HFF-Myc (cell line): Measurements from ENCODE around the gene SFMBT1.
A peak's percentile ranks its signal among the peaks of the same experiment; 100 is the strongest.

ENCODE experiments used
- DNase-seq: peaks from one replicate; pipeline ENCODE4 v3.0.0-alpha.2; 2011; ENCODE audit warnings: low read depth; ENCODE audit errors: extremely low read depth
- H3K4me3 ChIP-seq: replicated peaks from 2 replicates; pipeline ENCODE4 v1.5.1; 2011; ENCODE audit warnings: low read depth, mild to moderate bottlenecking, control low read depth, low read length
- TF ChIP-seq, protein P1 (sequence below): IDR thresholded peaks from 2 replicates; pipeline ENCODE4 v1.5.1; 2012; ENCODE audit warnings: mild to moderate bottlenecking, low read depth, low read length, control low read depth; ENCODE audit errors: missing control alignments

The SFMBT1 gene

DNA sequence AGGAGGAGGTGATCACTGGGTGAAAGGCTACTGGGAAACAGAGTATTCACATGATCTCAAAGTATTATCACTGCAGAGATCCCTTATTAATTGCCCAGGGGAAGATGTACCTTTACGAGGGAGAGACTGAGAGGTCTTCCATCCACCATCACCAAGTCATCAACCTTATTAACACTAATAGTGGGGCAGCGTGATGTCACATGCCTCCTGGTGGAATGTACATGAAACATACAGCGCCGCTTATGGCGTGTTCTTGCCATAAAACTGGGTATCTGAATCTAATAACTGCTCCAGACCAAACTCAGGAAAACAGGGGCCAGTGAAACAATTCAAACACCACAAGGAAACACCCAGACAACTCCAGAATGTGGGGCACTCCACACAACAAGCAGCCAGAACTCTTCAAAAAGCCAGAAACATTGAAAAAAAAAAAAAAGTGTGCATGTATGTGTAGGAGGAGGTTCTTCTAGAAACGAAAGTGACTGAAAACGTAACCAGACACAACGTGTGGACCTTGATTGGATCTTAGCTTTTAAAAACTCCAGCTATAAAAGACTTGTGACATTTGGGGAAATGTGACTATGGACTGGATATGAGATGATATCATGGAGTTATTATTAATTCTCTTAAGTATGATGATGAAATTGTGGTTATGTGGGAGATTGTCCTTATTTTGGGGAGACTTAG, 153.1 kb downstream of the SFMBT1 start:
- TF ChIP-seq, protein P1, sequence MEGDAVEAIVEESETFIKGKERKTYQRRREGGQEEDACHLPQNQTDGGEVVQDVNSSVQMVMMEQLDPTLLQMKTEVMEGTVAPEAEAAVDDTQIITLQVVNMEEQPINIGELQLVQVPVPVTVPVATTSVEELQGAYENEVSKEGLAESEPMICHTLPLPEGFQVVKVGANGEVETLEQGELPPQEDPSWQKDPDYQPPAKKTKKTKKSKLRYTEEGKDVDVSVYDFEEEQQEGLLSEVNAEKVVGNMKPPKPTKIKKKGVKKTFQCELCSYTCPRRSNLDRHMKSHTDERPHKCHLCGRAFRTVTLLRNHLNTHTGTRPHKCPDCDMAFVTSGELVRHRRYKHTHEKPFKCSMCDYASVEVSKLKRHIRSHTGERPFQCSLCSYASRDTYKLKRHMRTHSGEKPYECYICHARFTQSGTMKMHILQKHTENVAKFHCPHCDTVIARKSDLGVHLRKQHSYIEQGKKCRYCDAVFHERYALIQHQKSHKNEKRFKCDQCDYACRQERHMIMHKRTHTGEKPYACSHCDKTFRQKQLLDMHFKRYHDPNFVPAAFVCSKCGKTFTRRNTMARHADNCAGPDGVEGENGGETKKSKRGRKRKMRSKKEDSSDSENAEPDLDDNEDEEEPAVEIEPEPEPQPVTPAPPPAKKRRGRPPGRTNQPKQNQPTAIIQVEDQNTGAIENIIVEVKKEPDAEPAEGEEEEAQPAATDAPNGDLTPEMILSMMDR, result no peak
- peak overlapping the region; percentile 8 for H3K4me3 ChIP-seq
- no peak for DNase-seq

DNA sequence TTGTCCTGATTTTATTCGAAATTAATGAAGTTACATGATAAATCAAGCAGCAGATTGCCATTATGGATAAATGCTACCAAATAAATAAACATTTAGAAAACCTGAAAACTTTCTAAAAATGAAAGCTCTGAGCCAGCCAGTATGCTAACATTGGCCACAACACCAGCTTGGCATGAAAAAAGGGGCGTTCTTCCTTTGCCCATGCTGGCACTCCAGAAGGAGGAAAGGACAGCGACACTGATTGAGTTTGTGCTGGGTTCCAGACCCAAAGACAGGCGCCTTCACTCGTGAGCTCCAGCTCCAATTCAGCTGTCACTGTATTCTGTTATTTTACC, 153.6 kb downstream of the SFMBT1 start:
- peak overlapping the region; percentile 8; the same call in 1 of the 2 replicates for H3K4me3 ChIP-seq

GRCh38 chr3:52891615-52892081, 154.2 kb downstream of the SFMBT1 start:
- peak; percentile 83 for DNase-seq
- TF ChIP-seq, protein P1, result no peak
- H3K4me3 ChIP-seq, result no peak overlapping the region

More for the DNA sequence above, 153.6 kb downstream of the SFMBT1 start:
- TF ChIP-seq, protein P1, result no peak
- DNase-seq, result no peak

DNA sequence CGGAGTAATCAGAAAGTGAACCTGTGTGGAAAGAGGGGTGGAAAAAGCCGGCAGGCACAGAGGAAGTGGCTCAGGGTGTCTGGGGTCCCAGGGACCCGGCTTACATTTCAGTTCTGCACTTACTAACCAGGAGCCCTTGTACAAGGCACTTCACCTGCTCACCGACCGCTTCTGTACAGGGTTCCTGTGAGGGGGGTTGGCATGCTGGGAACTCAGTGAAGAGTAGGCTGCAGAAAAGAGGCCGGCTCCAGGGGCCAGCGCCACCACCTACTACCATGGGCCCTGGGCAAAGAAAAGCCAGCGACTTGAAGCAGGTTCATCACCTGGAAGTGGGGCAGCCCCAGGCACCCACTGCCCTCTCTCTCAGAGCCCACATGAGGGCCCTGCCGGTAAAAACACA, 154.7 kb downstream of the SFMBT1 start:
- DNase-seq, result no peak

DNA sequence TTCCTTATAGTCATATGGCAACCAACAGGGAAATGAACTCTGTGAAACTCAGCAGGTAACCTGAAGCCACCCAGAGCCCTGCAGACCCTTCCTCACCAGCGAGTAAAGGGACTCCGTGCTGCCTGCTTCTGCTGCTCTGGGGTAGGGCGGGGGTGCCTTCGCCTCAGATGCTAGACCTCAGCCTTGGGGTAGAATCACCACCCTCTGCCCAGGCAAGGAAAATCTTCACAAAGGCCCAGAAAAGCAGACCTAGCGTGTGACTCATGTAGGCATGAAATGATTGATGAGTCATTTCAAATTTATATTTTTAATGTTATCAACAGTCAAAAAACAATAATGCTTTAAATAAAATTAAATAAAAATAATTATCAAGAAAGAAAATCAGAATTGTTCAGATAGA, 155.1 kb downstream of the SFMBT1 start:
- no peak overlapping the region for H3K4me3 ChIP-seq
- TF ChIP-seq, protein P1, result no peak
- no peak for DNase-seq

More for the DNA sequence above, 154.7 kb downstream of the SFMBT1 start:
- TF ChIP-seq, protein P1, result no peak
- no peak overlapping the region for H3K4me3 ChIP-seq

DNA sequence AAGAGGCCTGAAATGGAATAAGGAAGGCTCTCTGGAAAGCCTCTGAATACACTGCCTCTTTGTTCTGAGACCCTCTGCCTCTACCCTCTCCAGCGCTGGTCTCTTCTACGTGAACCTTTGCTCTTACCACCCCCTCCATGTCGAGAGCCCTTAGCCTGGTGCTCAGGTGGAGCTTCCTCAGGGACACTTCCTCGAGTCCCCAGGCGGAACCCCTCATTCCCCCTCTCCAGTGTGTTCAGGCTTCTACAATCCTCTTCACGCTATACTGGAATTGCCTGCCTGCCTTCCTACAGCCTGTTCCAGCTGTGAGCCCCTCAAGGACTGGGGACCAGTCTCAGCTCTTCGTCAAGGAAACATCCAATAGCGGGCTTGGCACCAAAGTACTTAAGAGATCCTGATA, 156.0 kb downstream of the SFMBT1 start:
- DNase-seq, result no peak
- TF ChIP-seq, protein P1, result no peak
- no peak overlapping the region for H3K4me3 ChIP-seq

DNA sequence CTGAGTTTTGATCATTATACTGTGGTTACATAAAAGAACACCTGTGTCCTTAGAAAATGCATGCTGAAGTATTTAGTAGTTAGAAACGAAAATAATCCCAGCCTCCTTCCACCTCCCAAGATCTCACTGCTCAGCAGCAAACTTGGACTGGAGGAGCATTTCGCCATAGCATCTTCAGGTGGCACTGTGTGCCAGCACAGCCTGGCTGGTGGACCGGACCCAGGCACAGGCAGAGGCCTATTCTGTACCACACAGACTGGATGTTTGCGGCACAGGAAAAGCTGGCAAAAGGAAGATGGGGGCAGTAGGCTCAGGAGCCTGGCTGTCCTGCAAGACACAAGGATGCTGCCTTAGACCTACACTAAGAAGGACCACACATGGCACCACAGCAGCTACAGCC, 158.7 kb downstream of the SFMBT1 start:
- TF ChIP-seq, protein P1, result no peak
- no peak for DNase-seq

More for the DNA sequence above, 158.7 kb downstream of the SFMBT1 start:
- no peak overlapping the region for H3K4me3 ChIP-seq
